Measurements from ENCODE around the gene C19orf73. TPM values are rescaled to one million over a fixed set of nuclear protein-coding genes. Genes with fewer than 3 reads are reported as not detected.

C19orf73 gene
- total RNA-seq, 1 donor from 2014 or later: 1.7 TPM

DNA sequence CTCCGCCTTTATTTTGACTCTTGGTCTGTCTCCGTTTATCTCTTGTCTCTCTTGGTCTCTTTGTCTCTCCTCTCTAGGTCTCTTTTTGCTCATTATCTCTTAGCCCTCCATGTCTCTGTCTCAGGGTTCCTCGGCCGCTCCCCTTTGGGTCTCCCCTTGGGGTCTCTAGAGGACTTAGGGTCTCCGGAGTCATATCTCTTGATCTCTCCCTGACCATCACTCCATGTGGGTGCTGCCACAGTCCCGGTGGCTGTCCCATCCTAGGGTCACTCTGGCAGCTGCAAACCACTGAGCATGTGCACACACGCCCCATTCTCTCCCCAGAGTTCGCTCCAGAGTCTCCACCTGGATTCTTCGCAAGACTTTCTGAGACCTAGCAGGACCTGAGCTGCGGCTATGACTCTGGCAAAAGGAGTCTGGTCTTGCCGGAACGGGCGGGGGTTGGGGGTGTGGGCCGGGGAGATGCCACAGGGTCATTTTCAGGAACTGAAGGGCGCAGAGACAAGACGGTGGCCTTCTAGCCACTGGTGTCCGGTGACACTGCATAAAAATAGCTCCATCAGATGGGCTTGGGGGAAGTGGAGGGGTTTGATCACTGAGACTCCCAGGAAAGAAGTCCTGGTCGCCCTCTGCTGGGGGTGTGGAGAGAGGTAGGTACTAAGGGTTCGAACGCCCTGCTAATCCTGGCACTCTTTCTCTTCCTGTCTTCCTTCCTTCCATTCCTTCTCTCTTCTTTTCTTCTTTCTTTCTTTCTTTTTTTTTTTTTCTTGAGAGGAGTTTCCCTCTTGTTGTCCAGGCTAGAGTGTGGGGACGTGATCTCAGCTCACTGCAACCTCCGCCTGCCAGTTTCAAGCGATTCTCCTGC is 45.2 kb downstream of the C19orf73 start:
- no peaks in the 10 kb centered on the region for H3K36me3 Mint-ChIP-seq (ENCODE audit: low read depth)
- H3K27me3 Mint-ChIP-seq (ENCODE audit: low read depth): peaks cover 35% of the 10 kb centered on the region
- no peaks in the 10 kb centered on the region for H3K9me3 Mint-ChIP-seq
- H3K4me1 Mint-ChIP-seq (ENCODE audit: low read depth): peaks cover 6% of the 10 kb centered on the region
- no peak for DNase-seq (ENCODE audit: low spot score)
- intact Hi-C loops (cut with micrococcal nuclease): no loop called here
- no peak overlapping the region for H3K27ac Mint-ChIP-seq
- H3K4me3 Mint-ChIP-seq (ENCODE audit: low read depth): peak overlapping the region; percentile 1

GRCh38 chr19:49071860-49072547 is 46.9 kb downstream of the C19orf73 start:
- H3K36me3 Mint-ChIP-seq (ENCODE audit: low read depth): no peaks in the 10 kb centered on the region
- peaks cover 6% of the 10 kb centered on the region for H3K4me1 Mint-ChIP-seq (ENCODE audit: low read depth)
- no peak overlapping the region for H3K27ac Mint-ChIP-seq
- H3K4me3 Mint-ChIP-seq (ENCODE audit: low read depth): no peak overlapping the region
- H3K27me3 Mint-ChIP-seq (ENCODE audit: low read depth): peaks cover 49% of the 10 kb centered on the region
- intact Hi-C loops (cut with micrococcal nuclease): no loop called here
- no peak for DNase-seq (ENCODE audit: low spot score)
- H3K9me3 Mint-ChIP-seq: no peaks in the 10 kb centered on the region

DNA sequence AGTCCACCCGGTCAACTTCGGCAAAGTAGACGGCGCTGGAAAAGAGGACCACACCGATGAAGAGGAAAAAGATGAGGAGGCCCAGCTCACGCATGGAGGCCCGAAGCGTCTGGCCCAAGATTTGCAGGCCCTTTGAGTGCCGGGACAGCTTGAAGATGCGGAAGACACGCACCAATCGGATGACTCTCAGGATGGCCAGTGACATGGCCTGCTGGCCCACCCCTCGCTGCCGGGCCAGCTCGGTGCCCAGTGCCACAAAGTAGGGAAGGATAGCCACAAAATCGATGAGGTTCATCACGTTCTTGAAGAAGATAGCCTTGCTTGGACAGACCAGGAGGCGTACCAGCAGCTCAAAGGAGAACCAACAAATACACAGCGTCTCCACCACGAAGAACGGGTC is 48.5 kb downstream of the C19orf73 start:
- H3K27me3 Mint-ChIP-seq (ENCODE audit: low read depth): peaks cover 63% of the 10 kb centered on the region
- H3K36me3 Mint-ChIP-seq (ENCODE audit: low read depth): no peaks in the 10 kb centered on the region
- no peak overlapping the region for H3K4me3 Mint-ChIP-seq (ENCODE audit: low read depth)
- intact Hi-C loops (cut with micrococcal nuclease): no loop called here
- H3K9me3 Mint-ChIP-seq: no peaks in the 10 kb centered on the region
- no peak overlapping the region for H3K27ac Mint-ChIP-seq
- H3K4me1 Mint-ChIP-seq (ENCODE audit: low read depth): peaks cover 6% of the 10 kb centered on the region
- DNase-seq (ENCODE audit: low spot score): no peak

- no peaks in the 10 kb centered on the region for H3K36me3 Mint-ChIP-seq (ENCODE audit: low read depth)
- no peak overlapping the region for H3K4me3 Mint-ChIP-seq (ENCODE audit: low read depth)
- intact Hi-C loops (cut with micrococcal nuclease): no loop called here
- peaks cover 5% of the 10 kb centered on the region for H3K4me1 Mint-ChIP-seq (ENCODE audit: low read depth)
- peaks cover 69% of the 10 kb centered on the region for H3K27me3 Mint-ChIP-seq (ENCODE audit: low read depth)
- H3K27ac Mint-ChIP-seq: no peak overlapping the region
- no peak for DNase-seq (ENCODE audit: low spot score)
- H3K9me3 Mint-ChIP-seq: no peaks in the 10 kb centered on the region
Measured at GRCh38 chr19:49069026-49069425, 49.9 kb downstream of the C19orf73 start.

Other genes starting within 250 kb of the C19orf73 start
- 30.8 and 31.8 TPM in 2 replicates for gene PPP1R15A, start 246.7 kb downstream of the C19orf73 start, total RNA-seq
- gene TULP2, start 220.4 kb downstream of the C19orf73 start, total RNA-seq: not detected in 2 replicates
- gene NUCB1, start 218.8 kb downstream of the C19orf73 start, total RNA-seq: 142 and 147 TPM in 2 replicates
- 0.67 TPM in 1 of 2 replicates, not detected in the other for gene DHDH, start 185.4 kb downstream of the C19orf73 start, total RNA-seq
- gene BAX, start 164.3 kb downstream of the C19orf73 start, total RNA-seq: 232 and 242 TPM in 2 replicates
- gene FTL, start 153.8 kb downstream of the C19orf73 start, total RNA-seq: 646 and 658 TPM in 2 replicates
- gene GYS1, start 125.8 kb downstream of the C19orf73 start, total RNA-seq: 68.5 and 70.3 TPM in 2 replicates
- gene RUVBL2, start 125.3 kb downstream of the C19orf73 start, total RNA-seq: 160 and 170 TPM in 2 replicates
- 0.41 TPM in 1 of 2 replicates, not detected in the other for gene LHB, start 102.1 kb downstream of the C19orf73 start, total RNA-seq
- not detected in 2 replicates for gene CGB3, start 94.8 kb downstream of the C19orf73 start, total RNA-seq
- gene CGB2, start 87.3 kb downstream of the C19orf73 start, total RNA-seq: 0.28 TPM in 1 of 2 replicates, not detected in the other
- gene CGB1, start 82.2 kb downstream of the C19orf73 start, total RNA-seq: not detected in 2 replicates
- gene CGB5, start 75.3 kb downstream of the C19orf73 start, total RNA-seq: not detected in 2 replicates
- not detected in 2 replicates for gene CGB8, start 70.0 kb downstream of the C19orf73 start, total RNA-seq
- not detected in 2 replicates for gene CGB7, start 61.4 kb downstream of the C19orf73 start, total RNA-seq
- not detected in 2 replicates for gene NTF4, start 54.3 kb downstream of the C19orf73 start, total RNA-seq
- not detected in 2 replicates for gene KCNA7, start 46.4 kb downstream of the C19orf73 start, total RNA-seq
- gene SNRNP70, start 33.7 kb downstream of the C19orf73 start, total RNA-seq: 259 and 279 TPM in 2 replicates
- gene LIN7B, start 4.8 kb downstream of the C19orf73 start, total RNA-seq: 5.9 and 7.7 TPM in 2 replicates
- gene PPFIA3, start 401 bp upstream of the C19orf73 start, total RNA-seq: 3.6 and 5.0 TPM in 2 replicates
- gene HRC, start 36.3 kb upstream of the C19orf73 start, total RNA-seq: not detected in 2 replicates
- gene TRPM4, start 38.6 kb upstream of the C19orf73 start, total RNA-seq: 1.3 and 1.9 TPM in 2 replicates
- 1.3 and 2.2 TPM in 2 replicates for gene SLC6A16, start 206.0 kb upstream of the C19orf73 start, total RNA-seq
- 141 TPM in 2 replicates for gene CD37, start 216.3 kb upstream of the C19orf73 start, total RNA-seq
- not detected in 2 replicates for gene TEAD2, start 243.3 kb upstream of the C19orf73 start, total RNA-seq
- gene DKKL1, start 244.7 kb upstream of the C19orf73 start, total RNA-seq: not detected in 2 replicates